ENCODE data around the gene VTCN1.

The VTCN1 gene

DNA sequence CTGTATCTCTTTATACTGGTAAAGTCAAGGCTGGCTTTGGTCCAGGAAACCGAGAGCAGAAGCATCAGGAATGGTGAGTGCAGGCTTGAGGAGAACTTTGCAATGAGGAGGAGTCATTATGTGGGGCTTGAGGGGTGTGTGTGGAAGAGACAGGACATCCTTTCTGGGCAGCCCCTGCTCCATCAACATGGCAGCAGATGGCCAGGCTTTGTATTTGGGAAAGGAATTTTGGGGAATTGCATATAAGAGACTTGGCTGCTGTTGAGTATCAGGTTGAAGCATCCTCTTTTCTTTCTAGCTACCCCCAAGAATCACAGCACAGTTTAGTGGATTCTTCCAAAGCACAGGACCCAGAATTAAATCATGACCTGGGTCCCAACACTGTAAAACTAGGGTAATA lies 33.4 kb downstream of the VTCN1 start:
- DNase-seq (ENCODE audit: insufficient read length, low spot score) (no peak), FAIRE-seq (no peak)
- TF ChIP-seq, protein P1, sequence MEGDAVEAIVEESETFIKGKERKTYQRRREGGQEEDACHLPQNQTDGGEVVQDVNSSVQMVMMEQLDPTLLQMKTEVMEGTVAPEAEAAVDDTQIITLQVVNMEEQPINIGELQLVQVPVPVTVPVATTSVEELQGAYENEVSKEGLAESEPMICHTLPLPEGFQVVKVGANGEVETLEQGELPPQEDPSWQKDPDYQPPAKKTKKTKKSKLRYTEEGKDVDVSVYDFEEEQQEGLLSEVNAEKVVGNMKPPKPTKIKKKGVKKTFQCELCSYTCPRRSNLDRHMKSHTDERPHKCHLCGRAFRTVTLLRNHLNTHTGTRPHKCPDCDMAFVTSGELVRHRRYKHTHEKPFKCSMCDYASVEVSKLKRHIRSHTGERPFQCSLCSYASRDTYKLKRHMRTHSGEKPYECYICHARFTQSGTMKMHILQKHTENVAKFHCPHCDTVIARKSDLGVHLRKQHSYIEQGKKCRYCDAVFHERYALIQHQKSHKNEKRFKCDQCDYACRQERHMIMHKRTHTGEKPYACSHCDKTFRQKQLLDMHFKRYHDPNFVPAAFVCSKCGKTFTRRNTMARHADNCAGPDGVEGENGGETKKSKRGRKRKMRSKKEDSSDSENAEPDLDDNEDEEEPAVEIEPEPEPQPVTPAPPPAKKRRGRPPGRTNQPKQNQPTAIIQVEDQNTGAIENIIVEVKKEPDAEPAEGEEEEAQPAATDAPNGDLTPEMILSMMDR (IDR thresholded peaks at IDR 0.05; ENCODE audit: insufficient read depth, missing control alignments), result no peak

DNA sequence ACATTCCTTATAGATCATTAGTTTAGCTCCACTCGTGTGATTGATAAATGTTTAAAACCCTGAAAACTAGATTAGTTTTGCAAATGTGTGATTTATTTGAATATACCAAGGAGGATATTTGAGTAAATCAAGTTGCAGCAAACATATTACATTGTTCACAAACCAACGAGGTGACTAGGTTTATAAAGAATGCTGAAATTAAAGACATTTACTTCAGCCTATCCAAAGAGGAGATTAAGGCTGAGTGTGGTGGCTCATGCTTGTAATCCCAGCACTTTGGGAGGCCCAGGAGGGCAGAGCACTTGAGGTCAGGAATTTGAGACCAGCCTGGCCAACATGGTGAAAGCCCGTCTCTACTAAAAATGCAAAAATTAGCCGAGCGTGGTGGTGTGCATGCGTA lies 34.1 kb downstream of the VTCN1 start:
- DNase-seq (ENCODE audit: insufficient read length, low spot score), result no peak
- TF ChIP-seq, protein P1 (IDR thresholded peaks at IDR 0.05; ENCODE audit: insufficient read depth, missing control alignments), result no peak
- FAIRE-seq, result no peak

DNA sequence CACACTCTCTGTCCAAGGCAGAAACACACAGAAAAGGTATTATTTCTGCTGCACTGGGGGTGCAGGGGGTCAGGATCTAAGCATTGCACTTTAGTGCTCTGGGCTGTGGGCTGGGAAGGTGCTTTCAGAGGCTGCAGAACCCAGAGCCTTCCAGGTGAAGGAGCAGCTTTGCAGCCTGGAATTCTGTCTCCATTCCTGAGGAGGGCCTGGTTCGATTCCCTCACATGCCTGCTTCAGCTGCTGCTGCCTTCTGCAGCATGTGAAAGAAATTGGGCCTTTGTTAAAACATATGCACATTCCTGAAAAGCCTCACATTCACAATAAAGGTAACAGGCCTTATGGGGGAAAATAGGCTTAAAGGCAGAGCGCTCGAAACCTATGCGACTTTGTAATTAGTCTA lies 35.9 kb downstream of the VTCN1 start:
- DNase-seq (ENCODE audit: insufficient read length, low spot score) (no peak), FAIRE-seq (no peak)
- TF ChIP-seq, protein P1 (IDR thresholded peaks at IDR 0.05; ENCODE audit: insufficient read depth, missing control alignments), result no peak

DNA sequence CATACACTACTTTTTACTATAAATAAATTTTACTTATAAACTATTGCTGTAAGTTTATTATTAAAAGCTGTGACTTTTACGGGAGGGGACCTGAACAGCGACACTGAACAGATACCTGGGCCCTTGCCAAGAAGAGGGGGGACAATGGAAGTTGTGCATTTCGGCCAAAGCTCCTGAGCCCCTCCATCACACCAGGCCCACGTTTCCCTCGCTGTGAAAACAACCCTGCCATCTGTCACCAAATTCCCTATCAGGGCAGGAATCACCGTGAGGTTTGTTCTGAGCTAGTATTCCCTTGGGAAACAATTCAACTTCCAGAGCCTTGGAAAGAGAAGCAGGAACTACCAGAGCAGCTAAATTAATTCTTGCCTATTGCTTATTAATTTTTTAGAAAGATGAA lies 37.0 kb downstream of the VTCN1 start:
- FAIRE-seq (no peak), DNase-seq (ENCODE audit: insufficient read length, low spot score) (no peak)
- TF ChIP-seq, protein P1 (IDR thresholded peaks at IDR 0.05; ENCODE audit: insufficient read depth, missing control alignments), result no peak

DNA sequence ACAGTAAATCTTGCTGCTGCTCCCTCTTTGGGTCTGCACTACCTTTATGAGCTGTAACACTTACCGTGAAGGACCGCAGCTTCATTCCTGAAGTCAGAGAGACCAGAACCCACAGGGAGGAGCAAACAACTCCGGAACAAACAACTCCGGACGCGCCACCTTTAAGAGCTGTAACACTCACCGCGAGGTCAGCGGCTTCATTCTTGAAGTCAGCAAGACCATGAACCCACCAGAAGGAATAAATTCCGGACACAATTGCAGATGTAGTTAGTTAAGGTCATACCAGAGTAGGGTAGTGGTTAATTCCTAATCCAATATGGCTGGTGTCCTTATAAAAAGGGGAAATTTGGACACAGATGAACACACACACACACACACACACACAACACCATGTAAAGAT lies 37.7 kb downstream of the VTCN1 start:
- DNase-seq (ENCODE audit: insufficient read length, low spot score), result no peak
- FAIRE-seq, result no peak
- TF ChIP-seq, protein P1 (IDR thresholded peaks at IDR 0.05; ENCODE audit: insufficient read depth, missing control alignments), result no peak

DNA sequence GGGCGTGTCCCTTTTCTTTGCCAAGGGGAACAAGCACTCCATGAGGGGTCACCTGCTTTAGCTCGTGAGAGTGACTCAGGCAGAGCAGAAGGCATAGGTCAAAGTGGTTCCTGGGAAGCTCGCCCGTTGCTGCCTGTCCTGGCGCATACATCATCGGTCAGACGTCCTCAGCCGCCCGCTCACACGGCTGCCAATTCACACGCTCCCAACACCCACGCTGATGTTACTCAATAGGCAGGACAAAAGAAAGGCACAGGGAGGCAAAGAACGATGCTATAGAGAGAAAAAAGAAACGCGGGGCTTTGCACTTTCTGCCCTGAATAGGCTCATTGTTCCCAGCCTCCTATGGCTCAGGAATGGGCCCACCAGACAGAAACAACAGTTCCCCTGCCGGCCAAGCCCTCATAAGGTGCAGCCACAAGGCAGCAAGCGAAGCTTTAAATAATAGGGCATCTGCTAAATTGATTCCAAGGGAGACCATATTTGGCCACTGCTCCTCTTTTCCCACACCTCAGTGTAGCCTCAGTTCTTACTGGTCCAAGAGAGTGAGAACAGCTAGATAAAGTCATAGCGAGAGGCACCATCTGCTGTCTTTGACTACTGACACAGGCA lies 38.7 kb downstream of the VTCN1 start:
- DNase-seq (ENCODE audit: insufficient read length, low spot score), result no peak
- FAIRE-seq, result no peak
- TF ChIP-seq, protein P1 (IDR thresholded peaks at IDR 0.05; ENCODE audit: insufficient read depth, missing control alignments), result no peak

DNA sequence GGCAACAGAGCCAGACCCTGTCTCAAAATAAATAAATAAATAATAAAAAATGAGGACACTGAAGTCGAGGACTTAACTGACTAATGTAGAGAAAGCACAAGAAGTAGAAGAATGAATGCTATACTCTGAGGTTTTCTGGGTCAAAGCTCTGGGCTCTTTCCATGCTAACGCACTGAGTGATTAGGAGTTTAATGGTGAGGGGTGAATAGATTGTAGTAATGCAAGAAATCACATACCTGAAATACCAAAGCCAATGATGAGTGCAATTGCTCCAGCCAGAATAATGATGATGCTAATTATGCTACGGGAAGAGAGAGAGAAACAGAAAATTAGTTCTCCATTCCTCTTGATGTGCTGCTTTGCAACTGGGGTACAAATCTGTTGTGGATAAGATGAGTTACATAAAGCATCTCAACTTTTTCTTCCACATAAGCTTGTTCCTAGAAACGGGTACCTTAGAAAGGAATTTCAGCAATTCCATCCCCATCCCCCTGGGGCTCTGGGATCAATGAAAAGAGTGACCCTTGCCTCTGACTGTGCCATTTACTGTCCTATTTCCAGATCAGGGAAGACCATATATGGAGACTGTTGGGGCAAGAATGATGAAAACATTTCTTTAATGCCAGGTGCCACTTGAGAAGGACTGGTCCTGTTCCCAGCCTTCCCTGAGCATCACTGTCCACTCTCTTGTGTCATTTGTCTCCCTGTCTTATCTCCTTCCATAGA lies 40.7 kb downstream of the VTCN1 start:
- DNase-seq (ENCODE audit: insufficient read length, low spot score), result no peak
- TF ChIP-seq, protein P1 (IDR thresholded peaks at IDR 0.05; ENCODE audit: insufficient read depth, missing control alignments), result no peak
- no peak for FAIRE-seq
